Subcutaneous adipose tissue (tissue), 4 donors: ENCODE results near the gene ADCY6. TPM values are rescaled to one million over a fixed set of nuclear protein-coding genes. Genes with fewer than 3 reads are reported as not detected.

Source experiments
- total RNA-seq, 4 donors: library from RNA; depleted of rRNA; stranded (reverse); fragments of >200 nt; gene quantifications; one replicate each; pipeline ENCODE4 v1.1.0, GENCODE V29; 2016
- TF ChIP-seq, protein P1 (sequence below): fragments of 450-650 bp; IDR thresholded peaks from one replicate; pipeline ENCODE4 v1.5.1; 2016; ENCODE audit warnings: low read depth, mild to moderate bottlenecking, control low read depth, antibody characterized with exemption, moderate library complexity

The ADCY6 gene
- total RNA-seq, 4 donors from 2014 or later, result 30.8 to 144 (median 55.9) TPM

DNA sequence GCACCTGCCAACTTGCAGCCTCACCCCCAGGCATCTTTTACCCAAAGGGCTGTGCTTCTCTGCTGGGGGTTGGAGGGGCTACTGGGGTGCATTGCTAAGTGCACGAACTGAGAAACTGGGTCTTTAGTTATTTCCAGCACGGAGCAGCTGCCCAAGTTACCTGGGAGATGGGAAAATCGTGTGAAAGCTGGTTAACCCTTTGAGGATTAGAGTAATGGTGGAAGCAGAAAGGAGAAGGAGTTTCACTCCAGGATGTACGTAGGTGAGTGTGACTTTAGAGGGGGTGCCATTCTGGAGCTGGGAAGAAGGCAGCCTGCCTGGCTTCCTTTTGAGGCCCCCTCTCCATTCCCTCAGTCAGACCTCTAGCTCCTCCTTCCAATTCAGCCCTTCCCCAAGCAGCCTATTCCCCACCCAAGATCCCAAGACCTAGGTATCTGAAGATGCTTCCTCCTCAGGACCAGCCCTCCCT, 1.0 kb upstream of the ADCY6 start:
- TF ChIP-seq, protein P1, sequence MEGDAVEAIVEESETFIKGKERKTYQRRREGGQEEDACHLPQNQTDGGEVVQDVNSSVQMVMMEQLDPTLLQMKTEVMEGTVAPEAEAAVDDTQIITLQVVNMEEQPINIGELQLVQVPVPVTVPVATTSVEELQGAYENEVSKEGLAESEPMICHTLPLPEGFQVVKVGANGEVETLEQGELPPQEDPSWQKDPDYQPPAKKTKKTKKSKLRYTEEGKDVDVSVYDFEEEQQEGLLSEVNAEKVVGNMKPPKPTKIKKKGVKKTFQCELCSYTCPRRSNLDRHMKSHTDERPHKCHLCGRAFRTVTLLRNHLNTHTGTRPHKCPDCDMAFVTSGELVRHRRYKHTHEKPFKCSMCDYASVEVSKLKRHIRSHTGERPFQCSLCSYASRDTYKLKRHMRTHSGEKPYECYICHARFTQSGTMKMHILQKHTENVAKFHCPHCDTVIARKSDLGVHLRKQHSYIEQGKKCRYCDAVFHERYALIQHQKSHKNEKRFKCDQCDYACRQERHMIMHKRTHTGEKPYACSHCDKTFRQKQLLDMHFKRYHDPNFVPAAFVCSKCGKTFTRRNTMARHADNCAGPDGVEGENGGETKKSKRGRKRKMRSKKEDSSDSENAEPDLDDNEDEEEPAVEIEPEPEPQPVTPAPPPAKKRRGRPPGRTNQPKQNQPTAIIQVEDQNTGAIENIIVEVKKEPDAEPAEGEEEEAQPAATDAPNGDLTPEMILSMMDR, result no peak

DNA sequence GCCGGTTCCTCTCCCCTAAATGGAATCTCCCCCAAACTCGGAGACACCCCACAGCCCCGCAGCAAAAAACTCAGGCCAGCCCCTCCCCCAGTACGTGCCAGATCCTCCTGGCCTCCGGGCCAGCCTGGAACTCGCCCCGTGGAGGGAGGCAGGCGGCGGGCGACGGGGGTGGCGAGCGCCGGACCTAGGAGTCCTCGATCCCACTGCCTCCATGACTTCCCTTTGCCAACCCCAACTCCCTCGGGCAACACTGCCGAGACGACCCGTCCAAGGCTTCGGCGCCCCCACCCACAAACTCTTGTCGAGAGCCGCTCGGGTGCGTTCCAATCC, 400 bp downstream of the ADCY6 start:
- TF ChIP-seq, protein P1, result no peak

DNA sequence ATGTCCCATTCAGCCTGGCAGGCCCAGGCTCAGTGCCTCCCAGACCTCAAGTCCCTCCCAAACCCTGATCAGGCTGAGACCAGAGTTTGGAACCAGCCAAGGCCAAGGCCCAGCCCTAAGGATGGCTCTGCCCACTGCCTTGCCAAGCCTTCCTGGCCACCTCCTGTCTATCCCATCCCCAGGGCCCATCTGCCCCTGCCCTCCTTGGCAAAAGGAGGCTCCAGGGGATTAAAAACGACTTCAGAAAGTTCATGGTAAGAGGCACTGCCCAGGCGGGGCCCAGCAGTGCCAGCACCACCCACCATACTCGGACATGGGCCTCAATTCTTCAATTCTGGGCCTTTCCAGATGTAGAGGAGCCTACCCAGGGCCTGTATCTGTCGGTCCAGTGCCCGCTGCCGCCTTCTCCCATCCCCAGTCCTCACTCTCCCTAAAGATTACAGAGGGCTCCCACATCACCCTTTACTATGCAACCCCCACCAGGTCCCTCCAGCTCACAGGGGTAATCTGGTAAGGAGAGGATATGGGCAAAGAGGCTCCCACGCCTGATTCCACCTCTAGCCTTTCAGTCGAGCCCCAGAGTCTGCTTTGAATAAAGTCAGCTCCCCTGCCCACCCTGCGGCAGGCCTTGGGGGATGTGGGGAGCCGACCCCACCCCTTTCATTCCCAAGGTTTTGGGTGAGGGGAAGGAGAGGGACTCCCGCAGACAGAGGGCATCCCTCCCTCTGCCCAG, 932 bp downstream of the ADCY6 start:
- TF ChIP-seq, protein P1, result no peak

GRCh38 chr12:48786591-48787544, 2.0 kb downstream of the ADCY6 start:
- TF ChIP-seq, protein P1, result no peak

DNA sequence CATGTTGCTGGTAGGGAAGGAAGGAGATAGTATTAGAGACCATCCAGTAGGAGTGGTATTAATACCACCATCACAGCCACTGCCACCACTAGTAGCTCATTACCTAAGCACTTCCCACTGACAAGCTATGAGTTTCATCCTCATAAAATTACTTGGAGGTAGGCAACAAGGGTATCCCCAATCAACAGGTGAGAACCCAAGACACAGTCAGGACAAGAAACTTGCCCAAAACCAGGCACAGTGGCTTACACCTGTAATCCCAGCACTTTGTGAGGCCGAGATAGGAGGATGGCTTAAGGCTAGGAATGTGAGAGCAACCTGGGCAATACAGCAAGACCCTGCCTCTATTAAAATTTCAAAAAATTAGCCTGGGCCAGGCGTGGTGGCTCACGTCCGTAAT, 5.5 kb downstream of the ADCY6 start:
- TF ChIP-seq, protein P1, result no peak

- TF ChIP-seq, protein P1, result no peak
Measured at GRCh38 chr12:48782457-48783395, 6.2 kb downstream of the ADCY6 start.
